ENCODE results near the gene RELL1. TPM values are rescaled to one million over a fixed set of nuclear protein-coding genes. Genes with fewer than 3 reads are reported as not detected.

Gene RELL1
- total RNA-seq, 1 donor = 61.2 TPM

DNA sequence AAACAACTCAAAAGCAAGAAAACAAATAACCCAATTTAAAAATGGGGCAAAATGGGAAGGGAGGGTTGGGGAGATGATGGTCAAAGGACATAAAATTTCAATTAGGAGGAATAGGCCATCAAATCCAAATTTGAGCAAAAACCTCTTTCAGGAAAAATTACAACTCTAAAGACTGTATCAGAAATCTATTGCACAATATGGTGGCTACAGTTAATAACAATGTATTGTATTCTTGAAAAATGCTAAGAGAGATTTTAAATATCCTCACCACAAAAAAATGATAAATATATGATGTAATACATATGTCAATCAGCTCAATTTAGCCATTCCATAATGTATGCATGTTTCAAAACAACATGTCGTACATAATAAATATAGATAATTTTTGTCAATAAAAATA lies 60.7 kb downstream of the RELL1 start:
- TF ChIP-seq, protein P1, sequence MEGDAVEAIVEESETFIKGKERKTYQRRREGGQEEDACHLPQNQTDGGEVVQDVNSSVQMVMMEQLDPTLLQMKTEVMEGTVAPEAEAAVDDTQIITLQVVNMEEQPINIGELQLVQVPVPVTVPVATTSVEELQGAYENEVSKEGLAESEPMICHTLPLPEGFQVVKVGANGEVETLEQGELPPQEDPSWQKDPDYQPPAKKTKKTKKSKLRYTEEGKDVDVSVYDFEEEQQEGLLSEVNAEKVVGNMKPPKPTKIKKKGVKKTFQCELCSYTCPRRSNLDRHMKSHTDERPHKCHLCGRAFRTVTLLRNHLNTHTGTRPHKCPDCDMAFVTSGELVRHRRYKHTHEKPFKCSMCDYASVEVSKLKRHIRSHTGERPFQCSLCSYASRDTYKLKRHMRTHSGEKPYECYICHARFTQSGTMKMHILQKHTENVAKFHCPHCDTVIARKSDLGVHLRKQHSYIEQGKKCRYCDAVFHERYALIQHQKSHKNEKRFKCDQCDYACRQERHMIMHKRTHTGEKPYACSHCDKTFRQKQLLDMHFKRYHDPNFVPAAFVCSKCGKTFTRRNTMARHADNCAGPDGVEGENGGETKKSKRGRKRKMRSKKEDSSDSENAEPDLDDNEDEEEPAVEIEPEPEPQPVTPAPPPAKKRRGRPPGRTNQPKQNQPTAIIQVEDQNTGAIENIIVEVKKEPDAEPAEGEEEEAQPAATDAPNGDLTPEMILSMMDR (IDR thresholded peaks at IDR 0.05; ENCODE audit: extremely low read depth, low read depth, low read length) = no peak
- Histone ChIP-seq H3K79me2 (ENCODE audit: insufficient read depth, low read length) (no peaks in the 10 kb centered on the region), H3K4me2 (ENCODE audit: insufficient read depth, low read length) (no peak overlapping the region), H3K27me3 (ENCODE audit: insufficient read depth, low read length) (no peaks in the 10 kb centered on the region), H3K4me3 (ENCODE audit: insufficient read depth, low read length) (no peak overlapping the region), H3K9me3 (ENCODE audit: low read depth, low read length) (no peaks in the 10 kb centered on the region), H4K20me1 (ENCODE audit: insufficient read depth, low read length) (peaks cover 7% of the 10 kb centered on the region), H2AFZ (ENCODE audit: low read length) (no peak overlapping the region), H3K4me1 (ENCODE audit: insufficient read depth, low read length) (peaks cover 11% of the 10 kb centered on the region), H3K36me3 (ENCODE audit: insufficient read depth, low read length) (no peaks in the 10 kb centered on the region), H3K27ac (ENCODE audit: low read depth, low read length) (no peak overlapping the region)
- DNase-seq (ENCODE audit: insufficient read length, low spot score, missing footprints) = no peak

DNA sequence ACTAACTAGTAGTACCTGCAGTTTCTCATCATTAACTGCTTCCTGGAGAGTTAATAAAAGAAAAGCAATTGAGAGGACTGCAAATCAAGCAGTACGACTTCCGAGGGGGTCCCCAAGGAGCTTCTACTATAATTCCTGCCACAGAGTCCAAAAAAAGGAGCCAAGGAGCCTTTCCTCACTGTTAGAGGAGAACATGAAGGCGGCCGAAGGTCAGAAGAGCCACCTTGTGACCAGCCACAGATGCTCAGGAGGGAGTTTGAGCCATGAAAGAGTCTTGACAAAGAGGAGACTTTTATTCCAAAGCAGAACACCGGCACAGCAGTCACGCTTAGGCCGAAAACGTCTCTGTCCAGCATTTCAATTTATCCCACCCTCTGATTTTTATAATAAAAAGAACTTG lies 62.2 kb downstream of the RELL1 start:
- Histone ChIP-seq H3K4me1 (ENCODE audit: insufficient read depth, low read length) (peaks cover 8% of the 10 kb centered on the region), H3K36me3 (ENCODE audit: insufficient read depth, low read length) (no peaks in the 10 kb centered on the region), H3K9me3 (ENCODE audit: low read depth, low read length) (no peaks in the 10 kb centered on the region), H3K27me3 (ENCODE audit: insufficient read depth, low read length) (no peaks in the 10 kb centered on the region), H3K4me2 (ENCODE audit: insufficient read depth, low read length) (no peak overlapping the region), H3K79me2 (ENCODE audit: insufficient read depth, low read length) (no peaks in the 10 kb centered on the region), H4K20me1 (ENCODE audit: insufficient read depth, low read length) (peaks cover 3% of the 10 kb centered on the region), H3K4me3 (ENCODE audit: insufficient read depth, low read length) (no peak overlapping the region), H3K27ac (ENCODE audit: low read depth, low read length) (no peak overlapping the region), H2AFZ (ENCODE audit: low read length) (no peak overlapping the region)
- DNase-seq (ENCODE audit: insufficient read length, low spot score, missing footprints) = no peak
- TF ChIP-seq, protein P1 (IDR thresholded peaks at IDR 0.05; ENCODE audit: extremely low read depth, low read depth, low read length) = no peak

DNA sequence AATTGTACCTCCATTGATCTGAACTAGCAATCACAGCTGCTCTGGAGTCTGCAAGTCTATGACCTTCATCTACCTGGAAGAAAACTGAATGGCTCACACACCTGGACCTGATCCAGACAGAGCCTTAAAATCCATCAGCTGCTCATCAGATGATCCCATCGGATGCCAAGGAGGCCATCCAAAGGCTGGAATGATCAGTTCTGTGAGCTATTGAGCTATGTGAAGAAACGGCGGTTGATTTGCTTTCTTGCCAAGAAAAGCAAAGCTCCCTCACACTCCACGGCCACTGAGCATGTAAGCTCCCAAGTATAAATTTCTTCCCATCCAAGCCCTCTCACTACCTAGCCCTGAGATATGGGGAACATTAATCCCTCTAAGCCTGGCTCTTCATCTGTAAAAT lies 63.1 kb downstream of the RELL1 start:
- TF ChIP-seq, protein P1 (IDR thresholded peaks at IDR 0.05; ENCODE audit: extremely low read depth, low read depth, low read length) = no peak

DNA sequence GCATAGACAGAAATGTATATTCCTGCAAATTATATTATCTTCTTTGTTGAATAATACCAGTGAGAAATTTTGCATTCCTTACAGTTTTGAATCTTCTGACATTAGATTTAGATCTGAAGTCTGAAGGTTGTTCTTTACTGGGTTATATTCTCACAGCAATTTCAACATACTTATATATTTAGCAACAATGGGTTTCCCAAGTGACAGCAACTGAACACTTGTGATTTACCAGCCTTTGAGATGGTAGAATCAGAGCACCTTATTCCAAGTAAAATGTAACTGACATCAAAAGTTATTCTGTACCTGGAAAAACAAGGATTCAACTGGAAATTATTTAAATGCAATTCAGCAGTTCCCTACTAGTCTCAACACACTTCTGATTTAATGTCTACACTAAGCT lies 66.0 kb downstream of the RELL1 start:
- no peak overlapping the region for H2AFZ ChIP-seq (ENCODE audit: low read length)
- H3K4me1 ChIP-seq (ENCODE audit: insufficient read depth, low read length) = peaks cover 4% of the 10 kb centered on the region
- H3K9me3 ChIP-seq (ENCODE audit: low read depth, low read length) = no peaks in the 10 kb centered on the region
- no peak overlapping the region for H3K4me3 ChIP-seq (ENCODE audit: insufficient read depth, low read length)
- no peaks in the 10 kb centered on the region for H4K20me1 ChIP-seq (ENCODE audit: insufficient read depth, low read length)
- no peak overlapping the region for H3K27ac ChIP-seq (ENCODE audit: low read depth, low read length)
- no peaks in the 10 kb centered on the region for H3K36me3 ChIP-seq (ENCODE audit: insufficient read depth, low read length)
- DNase-seq (ENCODE audit: insufficient read length, low spot score, missing footprints) = no peak
- H3K79me2 ChIP-seq (ENCODE audit: insufficient read depth, low read length) = no peaks in the 10 kb centered on the region
- no peaks in the 10 kb centered on the region for H3K27me3 ChIP-seq (ENCODE audit: insufficient read depth, low read length)
- TF ChIP-seq, protein P1 (IDR thresholded peaks at IDR 0.05; ENCODE audit: extremely low read depth, low read depth, low read length) = no peak
- no peak overlapping the region for H3K4me2 ChIP-seq (ENCODE audit: insufficient read depth, low read length)

More for the DNA sequence above, 63.1 kb downstream of the RELL1 start:
- H4K20me1 ChIP-seq (ENCODE audit: insufficient read depth, low read length) = no peaks in the 10 kb centered on the region
- H3K4me3 ChIP-seq (ENCODE audit: insufficient read depth, low read length) = no peak overlapping the region
- no peak overlapping the region for H2AFZ ChIP-seq (ENCODE audit: low read length)
- H3K36me3 ChIP-seq (ENCODE audit: insufficient read depth, low read length) = no peaks in the 10 kb centered on the region
- H3K27ac ChIP-seq (ENCODE audit: low read depth, low read length) = no peak overlapping the region
- peaks cover 4% of the 10 kb centered on the region for H3K4me1 ChIP-seq (ENCODE audit: insufficient read depth, low read length)
- no peak overlapping the region for H3K4me2 ChIP-seq (ENCODE audit: insufficient read depth, low read length)
- DNase-seq (ENCODE audit: insufficient read length, low spot score, missing footprints) = no peak
- no peaks in the 10 kb centered on the region for H3K79me2 ChIP-seq (ENCODE audit: insufficient read depth, low read length)
- no peaks in the 10 kb centered on the region for H3K27me3 ChIP-seq (ENCODE audit: insufficient read depth, low read length)
- no peaks in the 10 kb centered on the region for H3K9me3 ChIP-seq (ENCODE audit: low read depth, low read length)
